NCI-H1417 treated with DMSO at 0.1 percent for 48 hours (cell line): Measurements from ENCODE around the gene IFT172.
"Not testable (repeated sequence)": the region's sequence is repeated elsewhere in the genome, so short reads cannot be mapped to it uniquely, and the experiment has no call there.

Experiments used
- DNase-seq: peaks from one replicate; lab custom pipeline; 2025; lab: John Stamatoyannopoulos, UW

The IFT172 gene

GRCh38 chr2:27428213-27428977 lies 61.1 kb downstream of the IFT172 start, which contains the start of gene NRBP1:
NRBP1 (plus strand) TSS chr2:27428631; CDS start chr2:27433274, 4,643 bp downstream.
- peak; percentile 68 for DNase-seq

- no peak for DNase-seq
These were observed 61.7 kb downstream of the IFT172 start for GRCh38 chr2:27427863-27428212.

DNA sequence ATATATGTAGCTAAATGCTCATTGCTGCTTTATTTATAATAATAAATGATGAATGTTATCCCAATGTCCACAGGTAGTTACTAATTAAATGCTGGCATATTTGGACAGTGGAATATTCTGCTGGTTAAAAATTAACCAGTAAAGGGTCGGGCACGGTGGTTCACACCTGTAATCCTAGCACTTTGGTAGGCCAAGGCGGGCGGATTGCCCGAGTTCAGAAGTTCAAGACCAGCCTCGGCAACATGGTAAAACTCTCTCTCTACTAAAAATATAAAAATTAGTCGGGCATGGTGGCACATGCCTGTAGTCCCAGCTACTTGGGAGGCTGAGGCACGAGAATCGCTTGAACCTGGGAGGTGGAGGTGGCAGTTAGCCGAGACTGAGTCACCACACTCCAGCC lies 64.5 kb downstream of the IFT172 start:
- DNase-seq: not testable (repeated sequence)

- no peak for DNase-seq
These were observed 66.6 kb downstream of the IFT172 start for GRCh38 chr2:27422958-27423357.

- no peak for DNase-seq
These were observed 67.8 kb downstream of the IFT172 start for GRCh38 chr2:27421660-27422250.

- DNase-seq: no peak
These were observed 68.5 kb downstream of the IFT172 start for GRCh38 chr2:27420996-27421395.

DNA sequence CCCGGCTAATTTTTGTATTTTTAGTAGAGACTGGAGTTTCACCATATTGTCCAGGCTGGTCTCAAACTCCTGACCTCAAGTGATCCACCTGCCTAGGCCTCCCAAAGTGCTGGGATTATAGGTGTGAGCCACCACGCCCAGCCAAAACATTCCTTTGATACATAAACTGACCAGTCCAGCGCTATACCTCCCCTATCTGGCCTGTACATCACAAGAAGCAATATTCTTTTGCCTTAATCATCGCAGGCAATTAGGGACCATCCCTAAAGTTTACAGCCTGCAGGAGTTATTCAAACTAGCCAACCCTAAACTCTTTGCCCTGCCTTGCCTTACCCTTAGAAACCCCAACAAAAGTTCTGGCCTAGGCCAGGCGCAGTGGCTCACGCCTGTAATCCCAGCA lies 73.4 kb downstream of the IFT172 start:
- no peak for DNase-seq

GRCh38 chr2:27412419-27413152 lies 77.0 kb downstream of the IFT172 start:
- no peak for DNase-seq

DNA sequence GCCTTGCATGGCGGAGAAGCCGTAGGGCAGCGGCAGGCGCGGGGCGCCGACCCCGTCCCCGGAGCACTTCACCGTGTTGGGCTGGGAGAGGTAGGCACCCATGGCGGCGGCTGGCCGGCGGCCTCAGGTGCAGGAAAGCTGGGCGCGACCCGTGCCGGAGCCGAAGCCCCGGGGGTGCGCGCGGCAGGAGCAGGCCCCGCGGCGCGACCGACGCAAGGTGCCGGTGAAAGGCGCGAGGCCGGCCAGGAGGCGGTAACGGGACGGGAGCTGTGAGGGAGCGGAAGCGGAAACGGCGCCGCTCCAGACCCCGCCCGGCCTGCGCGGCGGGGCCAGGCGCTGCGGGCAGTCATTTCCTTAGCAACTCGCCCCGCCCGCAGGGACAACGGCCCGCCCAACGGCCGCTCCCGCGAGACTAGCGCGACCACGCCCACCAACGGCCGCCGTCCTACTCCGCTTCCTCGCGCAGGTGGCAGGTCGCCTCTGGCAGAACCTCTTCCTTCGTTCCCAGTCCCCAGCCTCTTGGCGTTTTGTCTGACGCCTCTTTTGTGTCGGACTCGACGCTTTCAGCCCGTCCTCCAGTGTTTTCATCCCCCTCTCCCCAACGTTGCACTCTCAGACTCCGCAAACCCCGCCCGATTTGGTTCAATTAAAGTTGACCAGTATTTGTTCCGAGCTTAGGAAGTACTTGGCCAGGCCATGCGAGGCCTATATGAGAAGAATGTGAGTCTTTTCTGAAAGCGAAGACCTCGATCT lies 80.0 kb downstream of the IFT172 start, which contains the start of gene PPM1G:
Gene PPM1G (minus strand): TSS at position 271 of the 753 bp plus-strand sequence. CDS start 169 bp downstream, at position 102.
- peak; percentile 80 for DNase-seq

DNA sequence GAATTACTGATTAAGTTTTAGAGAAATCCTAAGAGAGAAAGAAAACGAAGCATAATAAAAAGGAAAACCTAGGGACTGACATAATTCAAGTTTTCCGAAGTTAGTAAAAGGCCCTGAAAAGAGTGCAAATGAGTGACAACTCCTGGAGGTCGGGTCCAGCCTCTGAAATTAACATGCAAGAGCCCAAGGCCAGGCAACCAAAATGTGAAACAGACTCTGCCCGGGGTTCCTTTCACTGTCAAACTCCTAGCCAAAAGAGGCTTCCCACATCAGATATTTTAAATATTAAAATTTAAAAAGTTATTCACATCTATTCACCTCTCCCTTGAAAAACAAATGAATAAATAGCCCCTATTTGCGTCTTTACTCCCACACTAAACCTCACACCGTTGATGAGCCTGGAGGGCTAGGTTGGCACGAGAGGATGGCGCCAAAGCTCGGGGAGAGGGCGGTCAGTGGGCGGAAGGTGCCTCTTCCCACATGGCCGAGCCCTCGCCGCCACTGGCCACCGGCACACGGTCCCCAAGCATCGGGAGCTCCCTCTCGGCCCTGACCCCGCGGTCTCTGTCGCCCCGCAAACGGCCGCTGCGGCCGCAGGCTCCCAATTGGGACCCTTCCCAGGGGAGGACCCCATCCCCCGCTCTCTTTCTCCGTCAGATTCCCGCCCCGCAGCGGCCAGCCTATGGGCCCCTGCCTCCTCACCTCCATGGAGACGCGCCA lies 80.8 kb downstream of the IFT172 start:
- no peak for DNase-seq

DNA sequence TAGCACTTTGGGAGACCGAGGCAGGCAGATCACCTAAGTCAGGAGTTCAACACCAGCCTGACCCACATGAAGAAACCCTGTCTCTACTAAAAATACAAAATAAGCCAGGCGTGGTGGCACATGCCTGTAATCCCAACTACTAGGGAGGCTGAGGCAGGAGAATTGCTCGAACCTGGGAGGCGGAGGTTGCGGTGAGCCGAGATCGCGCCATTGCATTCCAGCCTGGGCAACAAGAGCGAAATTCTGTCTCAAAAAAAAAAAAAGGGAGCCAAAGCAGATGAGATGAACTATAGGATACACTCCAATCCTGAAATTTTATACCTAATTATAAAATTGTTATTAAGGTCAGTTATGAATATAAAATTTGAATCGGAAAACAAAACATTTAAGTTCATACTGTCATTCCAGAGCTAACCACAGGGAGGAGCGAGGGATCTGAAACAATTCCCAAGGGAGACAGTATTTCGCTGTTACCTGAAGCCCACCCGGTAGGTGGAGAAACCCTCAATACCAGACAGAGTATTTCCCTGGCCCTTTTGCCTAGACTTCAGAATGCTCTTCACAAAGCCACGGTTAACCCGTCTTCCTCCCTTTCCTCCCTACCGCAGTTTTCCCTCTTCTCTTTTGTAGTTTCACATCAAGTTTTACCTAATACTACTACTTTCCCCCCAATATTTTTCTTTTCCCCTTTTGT lies 81.6 kb downstream of the IFT172 start:
- DNase-seq: no peak

DNA sequence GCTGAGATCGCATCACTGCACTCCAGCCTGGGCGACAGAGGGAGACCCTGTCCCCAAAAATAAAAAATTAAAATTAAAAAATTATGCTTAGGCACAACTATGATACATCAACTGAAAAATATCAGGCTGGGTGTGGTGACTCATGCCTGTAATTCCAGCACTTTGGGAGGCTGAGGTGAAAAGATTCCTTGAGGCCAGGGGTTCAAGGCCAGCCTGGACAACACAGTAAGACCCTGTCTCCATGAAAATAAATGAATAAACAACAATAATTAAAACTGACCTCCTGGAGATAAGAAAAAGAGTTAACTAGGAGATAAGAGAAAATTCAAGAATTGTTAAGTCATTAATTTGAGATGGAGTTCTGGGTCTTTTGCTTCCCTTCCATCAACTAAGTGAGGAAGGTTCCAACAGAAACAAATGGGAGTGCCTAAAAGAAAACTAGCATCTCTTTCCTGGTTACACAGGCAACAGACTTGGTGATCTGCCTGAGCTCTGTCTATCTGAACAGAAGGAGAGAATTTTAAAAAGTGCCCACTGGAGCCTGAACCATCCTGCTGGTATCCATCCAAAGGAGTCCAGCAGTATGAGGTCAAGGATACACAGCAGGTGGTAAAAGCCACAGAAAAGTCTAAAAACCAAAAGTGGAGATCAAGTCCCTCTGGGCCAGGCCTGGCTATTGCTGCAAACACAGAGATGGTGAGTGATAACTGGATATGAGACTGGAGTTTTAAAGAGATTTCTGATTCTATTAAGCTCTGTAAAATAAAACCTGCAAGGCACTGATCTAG lies 89.0 kb downstream of the IFT172 start:
- DNase-seq: no peak

DNA sequence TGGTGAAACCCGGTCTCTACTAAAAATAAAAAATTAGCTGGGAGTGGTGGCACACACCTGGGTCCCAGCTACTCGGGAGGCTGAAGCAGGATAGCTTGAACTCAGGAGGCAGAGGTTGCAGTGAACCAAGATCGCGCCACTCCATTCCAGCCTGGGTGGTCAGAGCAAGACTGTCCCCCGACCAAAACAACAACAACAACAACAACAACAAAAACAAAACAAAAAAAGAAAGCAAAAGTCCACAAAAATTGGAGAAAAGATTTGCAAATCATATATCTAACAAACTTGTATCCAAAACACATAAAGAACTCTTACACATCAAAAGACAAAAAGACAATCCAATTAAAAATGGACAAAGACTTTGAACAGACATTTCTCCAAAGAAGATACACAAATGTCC lies 90.6 kb downstream of the IFT172 start:
- no peak for DNase-seq
